Stomach smooth muscle (tissue), 2 donors: ENCODE data around the gene PPARG.
"Not testable (repeated sequence)": the region's sequence is repeated elsewhere in the genome, so short reads cannot be mapped to it uniquely, and the experiment has no call there.

Experiments used
- H3K27ac ChIP-seq: one replicate; pipeline ENCODE4 v1.7.0; 2013; ENCODE audit warnings: mild to moderate bottlenecking, low read length, inconsistent platforms
- H3K27me3 ChIP-seq, 2 donors: one replicate each; pipeline ENCODE4 v1.7.0; 2013; ENCODE audit warnings: low read length in 2 of 2; ENCODE audit not compliant: insufficient read depth in 2 of 2, control insufficient read depth in 1 of 2
- H3K36me3 ChIP-seq, 2 donors: one replicate each; pipeline ENCODE4 v1.7.0; 2013; ENCODE audit warnings: low read length in 2 of 2; ENCODE audit not compliant: control insufficient read depth in 2 of 2, insufficient read depth in 2 of 2
- H3K4me1 ChIP-seq: one replicate; pipeline ENCODE4 v1.7.0; 2013; ENCODE audit warnings: low read length; ENCODE audit not compliant: control insufficient read depth, insufficient read depth
- H3K4me3 ChIP-seq, 2 donors: one replicate each; pipeline ENCODE4 v1.7.0; 2013; ENCODE audit warnings: low read length in 2 of 2
- H3K9ac ChIP-seq, 2 donors: one replicate each; pipeline ENCODE4 v1.7.0; 2013; ENCODE audit warnings: low read length in 2 of 2, mild to moderate bottlenecking in 1 of 2
- H3K9me3 ChIP-seq, 2 donors: one replicate each; pipeline ENCODE4 v1.7.0; 2013; ENCODE audit warnings: low read length in 2 of 2; ENCODE audit not compliant: control insufficient read depth in 2 of 2
- donor health status: healthy.
- donor health status: Pancreatic carcinoma.

Gene PPARG

GRCh38 chr3:12443781-12444522, 155.1 kb downstream of the PPARG start:
- no peak overlapping the region for H3K9ac ChIP-seq
- H3K27me3 ChIP-seq, result peaks cover 9 to 14% of the 10 kb centered on the region in 2 donors
- H3K27ac ChIP-seq, result no peak overlapping the region
- H3K36me3 ChIP-seq, result no peaks in the 10 kb centered on the region
- no peaks in the 10 kb centered on the region for H3K9me3 ChIP-seq
- peaks cover 9% of the 10 kb centered on the region for H3K4me1 ChIP-seq
- H3K4me3 ChIP-seq, result no peak overlapping the region

GRCh38 chr3:12444582-12445471, 156.0 kb downstream of the PPARG start:
- Histone ChIP-seq H3K9me3 (no peaks in the 10 kb centered on the region), H3K27me3 (peaks cover 9 to 14% of the 10 kb centered on the region in 2 donors), H3K27ac (no peak overlapping the region), H3K4me3 (no peak overlapping the region), H3K9ac (no peak overlapping the region), H3K4me1 (peaks cover 9% of the 10 kb centered on the region), H3K36me3 (no peaks in the 10 kb centered on the region)

- Histone ChIP-seq H3K36me3 (no peaks in the 10 kb centered on the region), H3K4me3 (no peak overlapping the region), H3K4me1 (peaks cover 8% of the 10 kb centered on the region), H3K27me3 (peaks cover 9 to 14% of the 10 kb centered on the region in 2 donors), H3K9ac (no peak overlapping the region), H3K9me3 (no peaks in the 10 kb centered on the region), H3K27ac (no peak overlapping the region)
Observed at GRCh38 chr3:12445523-12446240, 156.8 kb downstream of the PPARG start.

GRCh38 chr3:12446298-12446697, 157.4 kb downstream of the PPARG start:
- peaks cover 9 to 14% of the 10 kb centered on the region in 2 donors for H3K27me3 ChIP-seq
- H3K9me3 ChIP-seq, result no peaks in the 10 kb centered on the region
- no peak overlapping the region for H3K27ac ChIP-seq
- no peaks in the 10 kb centered on the region for H3K36me3 ChIP-seq
- H3K4me1 ChIP-seq, result peaks cover 4% of the 10 kb centered on the region
- no peak overlapping the region for H3K9ac ChIP-seq
- H3K4me3 ChIP-seq, result no peak overlapping the region

- Histone ChIP-seq H3K9ac (no peak overlapping the region), H3K27ac (no peak overlapping the region), H3K4me1 (no peaks in the 10 kb centered on the region), H3K36me3 (no peaks in the 10 kb centered on the region), H3K4me3 (no peak overlapping the region), H3K9me3 (peaks cover 0 to 5% of the 10 kb centered on the region in 2 donors), H3K27me3 (peaks cover 9 to 14% of the 10 kb centered on the region in 2 donors)
Observed at GRCh38 chr3:12447075-12447474, 158.2 kb downstream of the PPARG start.

GRCh38 chr3:12448404-12449202, 159.7 kb downstream of the PPARG start:
- not testable (repeated sequence) for H3K4me1 ChIP-seq, H3K27me3 ChIP-seq, H3K9me3 ChIP-seq, H3K36me3 ChIP-seq, H3K27ac ChIP-seq, H3K4me3 ChIP-seq, H3K9ac ChIP-seq

GRCh38 chr3:12449889-12450682, 161.2 kb downstream of the PPARG start:
- no peak overlapping the region for H3K27ac ChIP-seq
- no peak overlapping the region for H3K9ac ChIP-seq
- H3K4me1 ChIP-seq, result no peaks in the 10 kb centered on the region
- peaks cover 0 to 5% of the 10 kb centered on the region in 2 donors for H3K9me3 ChIP-seq
- peaks cover 0 to 3% of the 10 kb centered on the region in 2 donors for H3K27me3 ChIP-seq
- no peaks in the 10 kb centered on the region for H3K36me3 ChIP-seq
- no peak overlapping the region for H3K4me3 ChIP-seq

GRCh38 chr3:12451481-12451880, 162.6 kb downstream of the PPARG start:
- Histone ChIP-seq H3K9me3 (peaks cover 0 to 5% of the 10 kb centered on the region in 2 donors), H3K27ac (no peak overlapping the region), H3K36me3 (no peaks in the 10 kb centered on the region), H3K27me3 (no peaks in the 10 kb centered on the region), H3K4me1 (no peaks in the 10 kb centered on the region), H3K9ac (no peak overlapping the region), H3K4me3 (no peak overlapping the region)

GRCh38 chr3:12451960-12452359, 163.1 kb downstream of the PPARG start:
- H3K9me3 ChIP-seq, result peaks cover 0 to 5% of the 10 kb centered on the region in 2 donors
- H3K4me3 ChIP-seq, result no peak overlapping the region
- no peak overlapping the region for H3K27ac ChIP-seq
- no peaks in the 10 kb centered on the region for H3K36me3 ChIP-seq
- no peaks in the 10 kb centered on the region for H3K27me3 ChIP-seq
- H3K4me1 ChIP-seq, result no peaks in the 10 kb centered on the region
- no peak overlapping the region for H3K9ac ChIP-seq
